DMS 273 treated with DMSO at 0.1 percent for 48 hours (cell line): ENCODE results near the gene VEZT.
"Not testable (repeated sequence)": the region's sequence is repeated elsewhere in the genome, so short reads cannot be mapped to it uniquely, and the experiment has no call there.

Experiments used
- DNase-seq: peaks from one replicate; lab custom pipeline; 2025; lab: John Stamatoyannopoulos, UW

The VEZT gene, protein sequence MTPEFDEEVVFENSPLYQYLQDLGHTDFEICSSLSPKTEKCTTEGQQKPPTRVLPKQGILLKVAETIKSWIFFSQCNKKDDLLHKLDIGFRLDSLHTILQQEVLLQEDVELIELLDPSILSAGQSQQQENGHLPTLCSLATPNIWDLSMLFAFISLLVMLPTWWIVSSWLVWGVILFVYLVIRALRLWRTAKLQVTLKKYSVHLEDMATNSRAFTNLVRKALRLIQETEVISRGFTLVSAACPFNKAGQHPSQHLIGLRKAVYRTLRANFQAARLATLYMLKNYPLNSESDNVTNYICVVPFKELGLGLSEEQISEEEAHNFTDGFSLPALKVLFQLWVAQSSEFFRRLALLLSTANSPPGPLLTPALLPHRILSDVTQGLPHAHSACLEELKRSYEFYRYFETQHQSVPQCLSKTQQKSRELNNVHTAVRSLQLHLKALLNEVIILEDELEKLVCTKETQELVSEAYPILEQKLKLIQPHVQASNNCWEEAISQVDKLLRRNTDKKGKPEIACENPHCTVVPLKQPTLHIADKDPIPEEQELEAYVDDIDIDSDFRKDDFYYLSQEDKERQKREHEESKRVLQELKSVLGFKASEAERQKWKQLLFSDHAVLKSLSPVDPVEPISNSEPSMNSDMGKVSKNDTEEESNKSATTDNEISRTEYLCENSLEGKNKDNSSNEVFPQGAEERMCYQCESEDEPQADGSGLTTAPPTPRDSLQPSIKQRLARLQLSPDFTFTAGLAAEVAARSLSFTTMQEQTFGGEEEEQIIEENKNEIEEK

DNA sequence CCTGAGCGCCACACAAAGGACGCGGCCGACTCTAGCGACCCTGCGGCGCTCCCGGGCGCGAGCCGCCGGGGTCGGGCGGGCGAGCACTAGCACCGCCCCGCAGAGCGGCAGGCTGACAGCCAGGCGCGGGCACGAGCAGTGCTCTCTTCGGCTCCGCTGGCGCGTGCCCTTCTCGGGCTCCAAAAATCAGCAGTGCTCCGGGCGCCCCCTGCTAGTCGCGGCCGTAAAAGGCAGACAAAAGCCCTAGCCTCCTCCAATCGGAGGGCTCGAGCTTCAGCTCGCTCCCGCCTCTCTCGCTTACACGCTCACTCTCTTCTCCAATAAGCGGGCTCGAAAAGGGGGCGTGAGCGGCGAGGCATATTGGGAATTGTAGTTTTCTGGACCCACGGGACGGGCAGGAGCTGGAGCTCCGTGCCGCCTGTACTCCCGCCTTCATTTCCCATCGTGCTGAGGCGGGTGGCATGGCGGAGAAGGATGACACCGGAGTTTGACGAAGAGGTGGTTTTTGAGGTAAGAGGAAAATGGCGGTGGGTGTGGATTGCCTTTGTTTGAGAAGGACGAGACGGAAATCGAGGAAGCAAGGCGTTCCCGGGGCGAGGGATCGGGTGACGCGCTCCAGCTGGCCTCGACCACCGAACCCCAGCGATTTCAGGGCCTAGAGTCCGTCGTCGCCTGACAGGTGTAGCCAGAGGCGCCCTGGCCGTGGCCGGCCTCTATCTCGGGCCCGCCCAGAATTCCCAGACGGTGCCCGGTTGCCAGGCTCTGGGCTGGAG lies at the start of gene VEZT, which contains the start of gene FGD6:
TSS of gene VEZT (plus strand) at position 431 of the 773 bp plus-strand sequence. CDS start at position 475, 44 bp downstream.
TSS of gene FGD6 (minus strand) at position 91 of the 773 bp plus-strand sequence. CDS start 227 bp downstream, outside the sequence.
- peak; percentile 94 for DNase-seq

DNA sequence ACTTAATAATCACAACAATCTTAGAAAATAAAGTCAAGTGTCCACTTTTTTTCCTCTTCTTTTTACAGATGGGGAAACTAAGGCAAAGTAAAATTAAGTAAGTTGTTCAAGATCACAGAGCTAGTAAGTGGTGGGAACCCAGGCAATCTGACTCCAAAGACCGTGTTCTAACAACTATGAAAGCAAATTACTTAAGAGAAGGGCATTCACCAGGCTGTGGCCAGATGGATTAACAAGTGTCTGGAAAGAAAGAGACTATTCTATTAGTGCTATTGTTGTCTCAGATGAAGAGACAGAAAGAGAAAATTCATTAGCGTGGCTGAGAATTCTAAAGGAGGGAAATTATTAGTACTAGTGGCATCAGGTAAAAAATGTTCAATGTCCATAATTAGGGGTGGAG lies 48.9 kb upstream of the VEZT start:
- no peak for DNase-seq

DNA sequence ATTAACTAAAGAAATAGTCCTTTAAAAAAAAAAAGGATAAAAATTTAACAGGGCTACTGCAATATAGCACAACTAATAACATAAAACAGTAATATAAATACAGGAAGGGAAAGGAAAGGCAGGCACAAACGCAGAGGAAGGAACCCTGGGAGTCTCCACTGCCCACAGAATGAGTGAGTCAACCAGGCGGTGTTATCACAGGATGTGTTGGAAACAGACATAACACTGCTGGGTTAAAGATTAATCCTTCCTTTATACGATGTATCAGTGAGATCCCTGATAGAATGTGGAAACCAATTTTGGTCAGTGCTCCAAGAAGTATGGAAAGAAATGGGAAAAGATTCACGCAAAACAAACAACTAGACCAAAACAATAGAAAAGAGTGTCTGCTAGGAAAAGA lies 48.2 kb upstream of the VEZT start:
- DNase-seq = no peak

DNA sequence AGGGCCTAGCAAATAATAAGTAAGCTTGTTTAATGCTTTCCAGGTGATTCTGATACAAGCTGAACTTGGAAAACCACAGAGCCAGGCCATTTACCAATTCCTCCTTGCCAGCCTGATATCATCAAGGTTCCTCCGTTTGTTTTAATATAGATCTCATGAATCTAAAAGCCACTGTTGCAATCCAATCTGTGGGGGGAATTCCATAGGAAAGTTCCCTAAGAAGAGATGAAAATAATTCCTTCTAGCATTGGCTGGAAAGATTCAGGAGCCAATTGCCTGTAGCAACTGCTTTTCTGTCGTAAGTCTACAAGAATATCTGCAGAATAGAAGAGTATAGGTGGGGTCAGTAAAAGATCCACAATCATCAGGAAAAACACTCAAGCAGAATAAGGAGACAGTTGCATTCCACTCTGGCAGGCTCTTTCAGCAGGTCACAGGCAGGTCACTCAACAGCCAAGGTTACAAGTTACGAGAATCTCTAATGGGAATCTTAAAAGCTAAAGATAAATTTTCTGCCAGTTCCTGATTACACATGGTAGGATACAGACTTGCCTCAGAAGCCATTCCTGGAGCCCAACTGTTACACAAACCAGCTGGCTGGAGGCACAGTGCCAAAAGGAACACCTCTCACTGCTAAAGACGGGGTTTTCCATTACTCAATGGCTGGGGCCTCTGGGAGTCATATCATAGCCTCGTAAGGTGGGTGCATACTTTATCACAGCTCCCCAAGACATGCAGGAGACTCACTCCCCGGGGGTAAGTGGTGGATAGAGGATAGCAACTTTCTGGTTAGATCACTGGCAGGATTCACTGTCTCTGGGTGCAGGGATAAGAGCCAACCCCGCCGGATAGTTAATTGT lies 44.0 kb upstream of the VEZT start:
- peak; percentile 16 for DNase-seq

DNA sequence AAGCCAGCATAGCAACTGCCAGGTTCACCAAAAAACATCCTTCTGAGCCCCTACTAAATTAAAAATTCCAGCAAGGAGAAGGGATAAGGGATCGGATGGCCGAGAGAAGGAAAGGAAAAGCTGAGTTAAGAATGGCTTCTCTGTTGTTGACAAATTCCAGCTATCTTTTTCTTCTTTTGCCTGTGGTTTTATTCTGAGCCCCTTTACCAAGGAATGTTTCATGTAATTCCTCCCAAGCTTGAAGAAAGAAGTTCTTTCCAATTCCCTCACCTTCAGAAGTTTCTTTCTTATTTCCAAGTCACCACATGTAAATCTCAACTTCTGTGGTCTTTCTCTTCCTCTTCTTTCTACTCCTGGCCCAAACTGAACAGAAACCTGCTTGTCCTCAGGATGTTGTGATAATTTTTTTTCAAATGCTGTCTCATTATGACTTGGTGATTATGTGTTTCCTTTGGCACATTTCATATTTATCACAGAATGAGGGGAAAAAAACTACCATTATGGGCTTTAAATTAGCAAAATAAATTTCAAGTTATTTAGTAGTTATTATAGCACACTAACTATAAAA lies 40.3 kb upstream of the VEZT start:
- DNase-seq = no peak

DNA sequence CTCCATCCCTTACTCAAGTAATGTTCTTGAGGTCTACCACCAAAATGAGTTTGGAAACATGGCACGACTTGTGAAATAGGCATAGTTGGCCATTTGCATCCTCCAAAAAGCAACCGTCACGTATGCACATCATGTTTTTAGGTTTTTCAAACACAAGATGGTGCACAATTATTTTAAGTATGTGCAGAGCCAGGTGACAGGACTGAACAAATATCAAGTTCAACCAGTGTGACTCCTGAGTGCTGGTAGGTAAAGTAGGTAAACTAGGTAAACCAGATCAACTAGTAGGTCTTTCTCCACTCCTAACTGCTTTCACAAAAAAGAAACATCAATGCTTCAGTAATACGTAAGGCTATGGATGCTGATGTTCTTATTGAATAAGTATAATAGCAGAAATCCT lies 39.5 kb upstream of the VEZT start:
- DNase-seq = no peak

DNA sequence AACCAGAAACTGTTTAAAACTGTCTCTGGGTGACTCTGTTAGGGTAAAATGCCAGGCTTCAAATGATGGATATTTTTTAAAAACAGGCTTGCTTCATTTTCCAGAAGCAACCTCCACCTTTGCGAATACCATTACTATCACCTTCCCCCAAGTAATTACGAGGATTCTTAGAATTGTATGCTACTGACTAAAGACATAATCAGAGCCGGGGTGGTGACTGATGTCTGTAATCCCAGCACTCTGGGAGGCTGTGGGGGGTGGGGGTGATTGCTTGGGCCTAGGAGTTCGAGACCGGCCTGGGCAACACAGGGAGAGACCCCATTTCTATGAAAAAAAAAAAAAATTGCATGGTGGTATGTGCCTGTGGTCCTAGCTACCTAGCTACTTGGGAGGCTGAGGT lies 38.6 kb upstream of the VEZT start:
- DNase-seq = no peak

DNA sequence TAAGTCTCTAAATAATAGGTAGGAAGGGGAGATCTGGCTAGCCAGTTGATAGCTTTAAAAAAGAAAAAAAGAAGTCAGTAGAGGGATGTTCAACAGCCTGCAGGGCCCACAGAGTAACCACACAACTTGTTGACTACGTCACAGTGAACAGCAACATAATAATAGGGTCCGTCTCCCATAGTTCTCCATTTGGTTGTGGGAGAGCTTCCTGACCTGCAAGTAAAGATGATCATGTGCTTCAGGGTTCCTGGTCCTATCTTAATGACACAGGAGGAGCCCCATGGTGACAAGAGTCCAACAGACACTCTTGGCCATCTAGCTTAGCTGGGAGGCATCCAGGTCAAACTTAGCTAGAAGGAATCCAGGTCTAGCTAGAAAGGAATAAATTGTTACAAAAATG lies 36.5 kb upstream of the VEZT start:
- DNase-seq = no peak

DNA sequence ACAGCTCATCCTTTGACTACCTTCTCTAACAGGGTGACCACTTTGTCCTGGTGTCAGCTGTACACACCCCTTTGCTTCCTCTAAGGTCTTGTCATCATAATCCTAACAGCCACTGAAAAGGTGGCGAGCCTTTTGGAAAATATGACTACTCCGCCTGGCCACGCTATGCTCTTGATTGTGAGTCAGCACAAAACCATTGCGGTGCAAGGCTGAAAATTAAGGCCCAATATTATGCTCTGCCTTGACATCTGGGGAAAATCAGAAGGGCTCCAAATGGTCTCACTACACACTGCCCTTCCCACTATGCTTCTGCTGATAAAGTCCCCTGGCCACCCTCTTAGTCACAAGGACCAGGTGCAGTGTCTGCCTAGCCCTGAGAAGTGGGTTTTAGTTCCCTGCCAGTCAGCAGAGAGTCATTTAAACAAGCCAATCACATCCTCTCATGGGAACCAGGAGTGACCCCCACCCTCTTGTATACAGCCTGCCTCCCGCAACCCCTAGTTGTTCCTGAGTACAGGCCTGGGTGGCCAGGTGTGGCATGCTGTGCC lies 34.7 kb upstream of the VEZT start:
- DNase-seq = no peak

DNA sequence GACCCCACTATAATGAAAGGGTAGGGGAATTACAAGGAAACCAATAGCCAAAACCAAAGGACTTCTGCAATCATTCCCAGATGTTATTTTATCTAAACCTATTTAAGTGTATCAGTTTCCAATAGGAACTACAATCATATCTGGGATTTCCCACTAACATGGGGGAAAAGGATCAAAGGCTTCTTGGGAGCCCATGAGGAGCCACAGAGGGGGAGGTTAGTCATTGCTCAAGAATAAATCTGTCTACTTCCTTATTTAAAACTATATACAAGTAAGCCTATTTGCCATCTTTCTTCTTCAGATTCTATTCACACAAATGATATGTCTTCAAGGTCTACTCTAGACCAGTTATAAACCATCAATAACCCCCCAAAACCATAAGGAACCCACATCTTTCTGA lies 33.5 kb upstream of the VEZT start:
- DNase-seq = no peak

DNA sequence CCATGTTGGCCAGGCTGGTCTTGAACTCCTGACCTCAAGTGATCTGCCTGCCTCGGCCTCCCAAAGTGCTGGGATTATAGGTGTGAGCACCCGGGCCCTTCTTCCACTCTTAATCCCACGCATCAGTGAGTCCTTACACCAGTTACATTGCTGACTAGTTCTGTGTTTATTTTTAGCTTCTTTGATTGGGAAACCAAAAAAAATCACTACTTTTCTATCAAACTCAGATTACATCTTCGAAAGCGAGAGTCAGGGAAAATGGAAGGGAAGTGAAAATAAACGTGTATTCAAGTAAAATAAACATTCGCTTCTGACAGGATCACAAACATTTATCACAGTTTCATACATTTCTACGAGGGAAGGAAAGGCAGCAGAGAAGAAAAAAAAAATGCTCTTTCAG lies 32.5 kb upstream of the VEZT start:
- DNase-seq = no peak

DNA sequence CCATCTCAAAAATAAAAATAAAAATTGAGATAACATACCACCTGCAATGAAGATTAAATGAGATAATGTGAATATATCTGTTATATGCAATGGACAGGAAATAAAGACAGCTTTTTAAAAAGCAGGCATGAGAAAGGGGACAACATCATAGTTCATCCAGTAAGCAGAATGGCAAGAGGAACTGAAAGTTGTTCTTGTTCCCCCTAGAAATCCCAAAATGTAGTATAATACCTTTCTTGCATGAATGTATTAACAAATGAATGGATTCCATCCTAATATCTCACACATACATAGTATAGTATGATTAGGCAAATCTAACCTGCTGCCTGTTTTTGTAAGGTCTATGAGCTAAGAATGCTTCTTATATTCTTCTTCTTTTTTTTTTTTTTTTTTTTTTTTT lies 31.8 kb upstream of the VEZT start:
- DNase-seq = no peak

DNA sequence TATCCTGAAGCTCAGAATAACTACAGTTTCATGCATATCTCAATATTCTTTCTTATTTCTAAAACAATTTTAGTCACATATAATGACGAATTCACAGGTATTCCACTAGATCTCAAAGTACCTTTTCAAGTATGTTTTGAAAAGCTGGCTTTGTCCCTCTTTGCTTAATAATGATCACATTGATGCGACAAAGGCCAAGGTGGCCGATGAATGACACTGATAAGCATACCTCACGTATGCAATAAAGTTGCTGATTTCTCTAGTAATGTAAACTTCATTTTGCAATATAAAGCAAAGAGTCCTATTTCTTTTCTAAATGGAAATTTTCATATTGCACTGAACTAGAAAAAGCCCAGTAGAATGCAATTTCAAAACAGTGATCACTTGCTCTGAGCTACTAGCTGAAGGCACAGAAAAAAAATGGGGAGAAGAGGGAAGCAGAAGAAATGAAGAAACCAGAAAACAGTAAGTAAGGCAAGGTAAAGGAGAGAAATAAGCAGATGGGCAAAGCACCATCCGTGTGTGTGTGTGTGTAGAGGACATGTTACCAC lies 29.7 kb upstream of the VEZT start:
- DNase-seq = no peak

DNA sequence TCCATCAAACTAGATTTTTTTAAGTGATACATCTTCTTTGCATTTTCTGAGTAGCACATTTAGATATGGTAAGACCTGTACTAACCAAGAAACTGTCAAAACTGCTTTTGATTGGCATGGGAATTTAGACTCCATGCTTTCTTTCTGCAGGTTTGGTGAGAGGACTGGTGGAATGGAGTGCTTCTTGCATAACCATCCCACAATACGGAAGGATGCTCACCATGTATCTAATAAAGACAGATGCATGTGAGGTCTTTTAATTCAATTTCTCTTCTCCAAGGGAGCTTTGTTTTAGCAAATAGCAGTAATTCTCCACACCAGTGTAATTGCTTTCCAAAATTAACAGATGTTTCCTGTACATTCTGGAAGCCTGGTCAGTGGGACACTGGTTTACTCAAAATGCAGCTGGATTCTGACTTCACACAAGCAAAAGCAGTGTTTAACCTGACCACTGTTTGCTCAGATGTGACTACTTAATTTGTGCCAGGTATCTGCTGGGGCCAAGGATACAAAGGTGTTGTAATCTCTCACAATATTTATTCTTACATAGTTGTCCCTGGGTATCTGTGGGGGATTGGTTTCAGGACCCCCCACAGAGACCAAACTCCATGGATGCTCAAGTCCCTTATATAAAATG lies 26.4 kb upstream of the VEZT start:
- DNase-seq = no peak

DNA sequence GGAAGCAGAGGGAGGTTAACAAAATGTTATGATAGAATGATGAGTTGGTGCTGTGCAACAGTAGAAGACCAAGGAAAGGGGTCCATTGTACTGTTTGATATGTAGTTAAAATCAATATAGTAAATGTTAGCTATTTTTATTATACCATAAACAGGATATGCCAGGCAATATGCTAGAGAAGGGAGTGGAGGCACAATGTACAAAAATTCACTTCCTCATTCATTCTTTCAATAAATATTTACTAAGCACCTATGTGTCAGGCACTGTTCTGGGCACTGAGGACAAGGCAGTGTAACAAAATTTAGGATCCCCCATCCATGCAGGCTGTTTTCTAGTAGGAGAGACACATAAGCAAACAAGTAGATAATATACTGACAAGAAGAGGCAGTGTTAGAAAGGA lies 25.3 kb upstream of the VEZT start:
- no peak for DNase-seq

DNA sequence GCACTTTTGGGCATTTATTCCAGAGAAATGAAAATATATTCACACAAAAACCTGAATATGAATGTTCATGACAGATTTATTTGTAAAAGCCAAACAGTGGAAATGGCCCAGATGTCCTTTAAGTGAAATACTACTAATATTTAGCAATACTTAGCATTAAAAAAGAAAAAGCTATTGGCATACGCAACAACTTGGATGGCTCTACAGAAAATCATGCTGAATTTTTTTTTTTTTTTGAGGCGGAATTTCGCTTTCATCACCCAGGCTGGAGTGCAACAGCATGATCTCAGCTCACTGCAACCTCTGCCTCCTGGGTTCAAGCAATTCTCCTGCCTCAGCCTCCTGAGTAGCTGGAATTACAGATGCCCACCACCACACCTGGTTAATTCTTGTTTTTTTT lies 24.5 kb upstream of the VEZT start:
- no peak for DNase-seq

DNA sequence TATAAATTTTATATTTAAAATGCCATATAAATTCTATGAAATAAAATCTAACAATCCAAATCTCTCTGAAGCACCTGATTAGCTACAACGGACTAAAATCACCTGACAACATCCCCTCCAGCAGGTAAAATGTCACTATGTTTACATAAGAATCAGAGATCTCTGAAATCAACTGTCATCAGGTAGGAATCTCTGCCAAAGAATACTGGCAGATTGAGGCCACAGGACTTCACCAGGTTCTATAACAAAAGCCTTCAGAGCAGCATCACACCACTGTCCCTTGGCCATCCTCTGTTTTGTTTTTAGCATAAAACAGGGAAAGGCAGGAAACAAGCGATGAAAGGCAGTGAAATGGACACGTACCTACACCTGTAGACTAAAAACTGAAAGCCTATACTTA lies 22.5 kb upstream of the VEZT start:
- DNase-seq = no peak

DNA sequence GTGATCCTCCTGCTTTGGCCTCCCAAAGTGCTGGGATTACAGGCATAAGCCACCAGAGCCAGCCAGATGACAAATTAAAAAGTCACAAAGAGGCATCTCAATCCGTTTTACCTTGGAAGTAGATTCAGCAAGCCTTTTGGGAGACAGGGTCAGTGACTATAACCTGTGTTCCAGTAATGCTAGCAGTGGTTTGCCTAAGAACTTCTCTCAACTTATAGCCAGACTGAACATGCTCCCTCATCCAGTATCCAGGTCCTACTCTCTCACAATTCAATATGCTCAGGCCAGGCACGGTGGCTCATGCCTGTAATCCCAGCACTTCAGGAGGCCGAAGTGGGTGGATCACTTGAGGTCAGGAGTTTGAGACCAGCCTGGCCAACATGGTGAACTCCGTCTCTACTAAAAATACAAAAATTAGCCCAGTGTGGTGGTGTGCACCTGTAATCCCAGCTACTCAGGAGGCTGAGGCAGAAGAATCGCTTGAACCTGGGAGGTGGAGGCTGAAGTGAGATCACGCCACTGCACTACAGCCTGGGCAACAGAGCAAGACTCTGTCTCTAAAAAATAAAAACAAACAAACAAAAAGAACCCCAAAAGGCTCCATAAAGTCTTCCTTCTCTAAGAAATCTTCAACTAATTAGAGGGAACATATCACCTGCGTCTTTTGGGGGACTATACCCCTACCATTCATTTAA lies 20.6 kb upstream of the VEZT start:
- not testable (repeated sequence) for DNase-seq

DNA sequence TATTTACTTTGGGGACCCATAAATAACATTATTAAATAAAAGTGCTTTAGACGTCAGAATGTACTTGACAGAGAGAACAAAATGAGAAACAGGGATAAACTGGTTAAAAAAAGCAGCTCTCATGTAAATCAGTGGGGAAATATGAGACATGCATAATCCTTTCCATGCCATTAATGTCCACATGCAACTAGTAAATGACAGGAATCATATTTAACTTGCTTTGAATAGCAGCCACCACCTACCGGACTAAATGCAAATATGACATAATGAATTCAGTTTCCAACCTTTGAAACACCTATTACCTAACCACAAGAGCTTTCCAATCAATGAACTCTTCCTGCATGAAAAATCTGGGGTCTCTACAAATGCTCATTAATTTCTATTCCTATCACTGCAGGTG lies 20.0 kb upstream of the VEZT start:
- no peak for DNase-seq

DNA sequence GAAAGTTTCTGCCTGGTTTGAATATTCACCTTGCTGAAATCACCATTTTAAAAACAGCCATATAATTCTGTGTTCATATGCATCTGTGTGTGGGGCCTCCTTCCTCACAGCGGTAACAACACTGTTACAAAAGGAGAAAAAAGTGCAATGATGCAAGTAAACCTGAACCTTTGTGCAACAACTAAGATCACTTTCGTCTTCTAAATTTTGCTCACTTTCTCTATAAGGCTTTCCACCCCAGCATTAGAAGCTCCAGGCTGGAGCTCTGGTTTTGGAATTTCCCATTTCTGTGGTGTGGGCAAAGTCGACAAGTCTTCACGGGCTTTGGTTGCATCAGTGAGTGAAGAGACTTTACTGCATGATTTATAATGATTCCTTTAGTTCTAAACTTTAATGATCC lies 18.7 kb upstream of the VEZT start:
- DNase-seq = no peak
